ENCODE results near the gene KCND3.
"Not testable (repeated sequence)": the region's sequence is repeated elsewhere in the genome, so short reads cannot be mapped to it uniquely, and the experiment has no call there.

Gene KCND3

GRCh38 chr1:111746614-111746999, 242.9 kb downstream of the KCND3 start:
- DNase-seq (ENCODE audit: low read depth): no peak
- TF ChIP-seq MAX (IDR thresholded peaks at IDR 0.05; ENCODE audit: low read depth, low read length) (no peak), POLR2A (IDR thresholded peaks at IDR 0.05; ENCODE audit: extremely low read depth, insufficient read length) (no peak), CTCF (IDR thresholded peaks at IDR 0.05; ENCODE audit: low read depth, low read length) (no peak), MYC (IDR thresholded peaks at IDR 0.05; ENCODE audit: low read depth, low read length) (no peak)
- no peak overlapping the region for H3K4me3 ChIP-seq (ENCODE audit: low read depth, low read length)

GRCh38 chr1:111745675-111746613, 243.5 kb downstream of the KCND3 start:
- no peak for DNase-seq (ENCODE audit: low read depth)
- H3K4me3 ChIP-seq (ENCODE audit: low read depth, low read length): no peak overlapping the region
- TF ChIP-seq MAX (IDR thresholded peaks at IDR 0.05; ENCODE audit: low read depth, low read length) (no peak), CTCF (IDR thresholded peaks at IDR 0.05; ENCODE audit: low read depth, low read length) (no peak), POLR2A (IDR thresholded peaks at IDR 0.05; ENCODE audit: extremely low read depth, insufficient read length) (no peak), MYC (IDR thresholded peaks at IDR 0.05; ENCODE audit: low read depth, low read length) (no peak)

GRCh38 chr1:111743679-111744101, 245.8 kb downstream of the KCND3 start:
- DNase-seq (ENCODE audit: low read depth): no peak
- no peak overlapping the region for H3K4me3 ChIP-seq (ENCODE audit: low read depth, low read length)
- no peak for TF ChIP-seq MYC (IDR thresholded peaks at IDR 0.05; ENCODE audit: low read depth, low read length)
- no peak for TF ChIP-seq POLR2A (IDR thresholded peaks at IDR 0.05; ENCODE audit: extremely low read depth, insufficient read length)
- TF ChIP-seq MAX (IDR thresholded peaks at IDR 0.05; ENCODE audit: low read depth, low read length): no peak
- no peak for TF ChIP-seq CTCF (IDR thresholded peaks at IDR 0.05; ENCODE audit: low read depth, low read length)

- no peak for TF ChIP-seq CTCF (IDR thresholded peaks at IDR 0.05; ENCODE audit: low read depth, low read length)
- no peak for TF ChIP-seq POLR2A (IDR thresholded peaks at IDR 0.05; ENCODE audit: extremely low read depth, insufficient read length)
- TF ChIP-seq MAX (IDR thresholded peaks at IDR 0.05; ENCODE audit: low read depth, low read length): no peak
- TF ChIP-seq MYC (IDR thresholded peaks at IDR 0.05; ENCODE audit: low read depth, low read length): no peak
- DNase-seq (ENCODE audit: low read depth): no peak
- H3K4me3 ChIP-seq (ENCODE audit: low read depth, low read length): no peak overlapping the region
Measured at GRCh38 chr1:111742938-111743549, 246.4 kb downstream of the KCND3 start.

GRCh38 chr1:111742292-111742691, 247.2 kb downstream of the KCND3 start:
- not testable (repeated sequence) for H3K4me3 ChIP-seq (ENCODE audit: low read depth, low read length); DNase-seq (ENCODE audit: low read depth)

All from NB4 (cell line).